ENCODE measurements around the gene THPO. TPM values are rescaled to one million over a fixed set of nuclear protein-coding genes. Genes with fewer than 3 reads are reported as not detected.
A peak's percentile ranks its signal among the peaks of the same experiment; 100 is the strongest.

The THPO gene
- total and polyA plus RNA-seq, 12 donors, result 0.16 to 1.3 (median 0.56) TPM; not detected in 3

GRCh38 chr3:184375747-184376461 is 2.1 kb downstream of the THPO start:
- Histone ChIP-seq H3K4me3 (no peak overlapping the region), H3K9me3 (no peaks in the 10 kb centered on the region), H3K27me3 (peaks cover 5 to 52% (median 38%) of the 10 kb centered on the region in 7 donors), H3K36me3 (no peaks in the 10 kb centered on the region), H3K4me1 (peaks cover 3 to 48% (median 23%) of the 10 kb centered on the region in 9 donors), H3K27ac (no peak overlapping the region)
- no peak for ATAC-seq
- TF ChIP-seq, protein P1, sequence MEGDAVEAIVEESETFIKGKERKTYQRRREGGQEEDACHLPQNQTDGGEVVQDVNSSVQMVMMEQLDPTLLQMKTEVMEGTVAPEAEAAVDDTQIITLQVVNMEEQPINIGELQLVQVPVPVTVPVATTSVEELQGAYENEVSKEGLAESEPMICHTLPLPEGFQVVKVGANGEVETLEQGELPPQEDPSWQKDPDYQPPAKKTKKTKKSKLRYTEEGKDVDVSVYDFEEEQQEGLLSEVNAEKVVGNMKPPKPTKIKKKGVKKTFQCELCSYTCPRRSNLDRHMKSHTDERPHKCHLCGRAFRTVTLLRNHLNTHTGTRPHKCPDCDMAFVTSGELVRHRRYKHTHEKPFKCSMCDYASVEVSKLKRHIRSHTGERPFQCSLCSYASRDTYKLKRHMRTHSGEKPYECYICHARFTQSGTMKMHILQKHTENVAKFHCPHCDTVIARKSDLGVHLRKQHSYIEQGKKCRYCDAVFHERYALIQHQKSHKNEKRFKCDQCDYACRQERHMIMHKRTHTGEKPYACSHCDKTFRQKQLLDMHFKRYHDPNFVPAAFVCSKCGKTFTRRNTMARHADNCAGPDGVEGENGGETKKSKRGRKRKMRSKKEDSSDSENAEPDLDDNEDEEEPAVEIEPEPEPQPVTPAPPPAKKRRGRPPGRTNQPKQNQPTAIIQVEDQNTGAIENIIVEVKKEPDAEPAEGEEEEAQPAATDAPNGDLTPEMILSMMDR (IDR thresholded peaks at IDR 0.05), result no peak
- DNase-seq, result no peak
- 86 to 88% methylated on average over 12 of the region's 12 CpGs for WGBS, 2 donors
- intact Hi-C loops (cut with DNase I), result loop anchor here in 8 of 10 donors (5.0 to 10.0 kb wide), 5 partner anchors 139 to 409 kb away; no protein-coding TSS in a partner anchor

DNA sequence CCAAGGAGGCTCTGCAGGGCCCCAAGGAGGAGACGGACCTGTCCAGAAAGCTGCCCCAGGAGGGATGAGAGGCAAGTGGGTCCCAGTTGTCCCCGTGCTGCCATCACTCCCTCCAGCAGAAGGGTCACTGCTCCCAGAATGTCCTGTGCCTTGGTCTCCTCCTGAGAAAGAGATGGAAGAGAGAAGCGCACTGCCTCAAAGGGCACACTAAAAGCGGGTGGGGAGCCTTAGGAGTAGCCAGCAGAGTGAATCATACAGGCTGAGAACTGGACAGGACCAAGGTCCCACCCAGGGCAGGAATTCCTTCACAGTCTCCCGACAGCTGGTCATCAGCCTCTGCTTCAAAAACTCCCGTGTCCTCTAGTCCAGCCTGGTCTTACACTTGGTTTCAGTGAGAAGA is 4.6 kb downstream of the THPO start:
- TF ChIP-seq, protein P1 (IDR thresholded peaks at IDR 0.05), result no peak
- Histone ChIP-seq H3K9me3 (no peaks in the 10 kb centered on the region), H3K4me3 (no peak overlapping the region), H3K36me3 (peaks cover 0 to 22% (median under 1%) of the 10 kb centered on the region in 9 donors), H3K4me1 (peaks cover 9 to 42% (median 27%) of the 10 kb centered on the region in 9 donors), H3K27me3 (peaks cover 0 to 39% (median 25%) of the 10 kb centered on the region in 7 donors), H3K27ac (no peak overlapping the region)
- DNase-seq (no peak), ATAC-seq (peak in 4 of 8 donors; percentile 36 to 68 (median 44))
- intact Hi-C loops (cut with DNase I), result loop anchor here in 9 of 10 donors (2.0 to 10.0 kb wide), 8 partner anchors 94 to 411 kb away; no protein-coding TSS in a partner anchor
- 70 to 73% methylated on average over 6 of the region's 6 CpGs for WGBS, 2 donors

GRCh38 chr3:184372911-184373310 is 5.1 kb downstream of the THPO start:
- WGBS, 2 donors, result 66 to 71% methylated on average over 5 of the region's 5 CpGs
- Histone ChIP-seq H3K27ac (no peak overlapping the region), H3K9me3 (no peaks in the 10 kb centered on the region), H3K4me1 (peaks cover 8 to 39% (median 25%) of the 10 kb centered on the region in 9 donors), H3K27me3 (peaks cover 0 to 34% (median 20%) of the 10 kb centered on the region in 7 donors), H3K36me3 (peaks cover 0 to 28% (median 5%) of the 10 kb centered on the region in 9 donors), H3K4me3 (no peak overlapping the region)
- TF ChIP-seq, protein P1 (IDR thresholded peaks at IDR 0.05), result no peak
- ATAC-seq, result no peak
- no peak for DNase-seq
- intact Hi-C loops (cut with DNase I), result loop anchor here in 9 of 10 donors (2.0 to 10.0 kb wide), 8 partner anchors 94 to 412 kb away; no protein-coding TSS in a partner anchor

GRCh38 chr3:184372296-184372821 is 5.6 kb downstream of the THPO start:
- H3K4me3 ChIP-seq, result no peak overlapping the region
- no peak for DNase-seq
- ATAC-seq, result no peak
- H3K4me1 ChIP-seq, result peaks cover 6 to 33% (median 24%) of the 10 kb centered on the region in 9 donors
- intact Hi-C loops (cut with DNase I), result loop anchor here in 9 of 10 donors (2.0 to 10.0 kb wide), 8 partner anchors 95 to 412 kb away; no protein-coding TSS in a partner anchor
- H3K27ac ChIP-seq, result no peak overlapping the region
- peaks cover 0 to 29% (median 16%) of the 10 kb centered on the region in 7 donors for H3K27me3 ChIP-seq
- no peaks in the 10 kb centered on the region for H3K9me3 ChIP-seq
- WGBS, 2 donors, result 69 to 71% methylated on average over 8 of the region's 8 CpGs
- H3K36me3 ChIP-seq, result peaks cover 0 to 33% (median 8%) of the 10 kb centered on the region in 9 donors
- TF ChIP-seq, protein P1 (IDR thresholded peaks at IDR 0.05), result no peak

Measured in heart right ventricle (tissue), 16 donors.